IPS DF 4.7 (cell line): ENCODE data around the gene GNAI1.

Source experiments
- DNase-seq: peaks from one replicate; pipeline ENCODE4 v3.0.0-alpha.2; 2013; ENCODE audit warnings: low spot score; ENCODE audit errors: extremely low read depth

GNAI1 gene

GRCh38 chr7:80134536-80135308, at the start of gene GNAI1:
GNAI1 (plus strand) TSS chr7:80134831; CDS start chr7:80135161, 330 bp downstream.
- DNase-seq = no peak

- no peak for DNase-seq
Observed at GRCh38 chr7:80087051-80087770, 47.4 kb upstream of the GNAI1 start.

DNA sequence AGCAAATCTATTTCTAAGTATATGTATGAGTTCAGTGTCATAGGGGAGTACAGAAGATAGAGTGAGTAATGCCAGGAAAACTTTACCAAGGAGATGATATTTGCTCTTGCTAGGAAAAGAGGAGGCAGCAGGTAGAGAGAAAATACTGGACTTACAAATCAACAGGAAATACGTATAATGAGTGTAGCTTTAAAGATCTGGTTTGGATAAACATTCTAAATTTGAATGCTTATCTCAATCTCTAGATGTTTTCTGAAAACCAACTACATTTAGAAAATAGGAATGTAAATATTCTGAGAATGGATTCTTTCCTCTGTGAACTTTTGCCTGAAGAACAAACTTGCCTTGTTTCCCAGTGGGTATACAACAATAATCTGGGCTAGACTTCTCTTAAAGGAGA, 46.9 kb upstream of the GNAI1 start:
- DNase-seq = no peak

GRCh38 chr7:80088705-80089104, 45.9 kb upstream of the GNAI1 start:
- DNase-seq = no peak

- DNase-seq = no peak
Observed at GRCh38 chr7:80089366-80089765, 45.3 kb upstream of the GNAI1 start.

DNA sequence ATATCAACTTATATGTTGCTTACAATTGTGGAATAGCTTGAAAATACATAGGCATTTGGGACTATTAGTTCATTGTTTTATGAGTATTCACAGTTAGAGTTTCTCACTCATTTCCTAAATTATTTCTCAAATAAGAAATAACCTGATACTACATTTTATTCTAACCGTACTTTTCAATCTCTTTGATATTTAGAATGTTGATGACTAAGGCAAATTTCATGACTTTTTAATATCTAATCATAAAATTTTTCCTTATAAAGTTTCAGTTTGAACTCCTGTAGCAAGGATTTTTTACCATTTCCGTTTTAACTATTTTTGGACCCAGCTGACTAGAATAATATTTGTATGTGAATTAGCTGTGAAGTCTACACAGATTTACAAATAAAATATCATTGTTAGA, 41.3 kb upstream of the GNAI1 start:
- DNase-seq = no peak

GRCh38 chr7:80095545-80095944, 39.1 kb upstream of the GNAI1 start:
- DNase-seq = no peak

GRCh38 chr7:80097756-80098155, 36.9 kb upstream of the GNAI1 start:
- DNase-seq = no peak

DNA sequence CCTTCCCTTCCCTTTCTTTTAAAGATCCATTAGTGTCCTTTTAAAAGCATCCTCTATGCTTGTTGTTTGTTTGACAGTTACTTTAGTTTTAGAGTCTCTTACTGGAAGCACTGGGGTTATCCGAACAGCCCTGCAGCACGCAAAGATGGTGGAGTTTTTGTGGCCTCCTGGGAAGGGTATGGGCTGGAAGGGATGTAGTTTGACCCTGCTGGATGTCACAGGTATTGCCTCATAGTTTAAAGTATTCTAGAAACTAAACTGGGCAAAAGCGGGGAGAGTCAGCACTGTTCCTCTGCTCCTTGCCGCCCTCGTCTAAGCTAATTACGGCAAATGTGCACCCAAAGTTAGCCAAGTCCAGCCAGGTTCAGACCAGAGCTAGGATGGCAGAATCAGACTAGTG, 35.8 kb upstream of the GNAI1 start:
- peak; percentile 41 for DNase-seq

DNA sequence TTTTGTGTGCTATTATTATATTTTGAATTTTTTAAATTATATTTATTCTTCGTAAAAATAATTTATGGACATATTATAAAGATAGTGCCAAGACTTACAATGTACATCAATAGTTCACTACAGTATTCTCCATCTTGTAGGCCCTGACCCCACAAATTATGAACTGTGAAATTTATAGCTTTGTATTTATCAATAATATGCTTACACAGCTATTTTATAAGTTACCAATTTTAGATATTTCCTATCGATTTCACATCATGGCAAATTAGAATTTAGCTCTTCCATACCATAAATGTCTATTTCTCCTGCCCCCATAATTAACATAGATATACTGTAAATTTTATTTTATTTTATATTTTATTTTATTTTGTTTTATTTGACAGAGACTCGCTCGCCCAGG, 34.4 kb upstream of the GNAI1 start:
- DNase-seq = no peak

DNA sequence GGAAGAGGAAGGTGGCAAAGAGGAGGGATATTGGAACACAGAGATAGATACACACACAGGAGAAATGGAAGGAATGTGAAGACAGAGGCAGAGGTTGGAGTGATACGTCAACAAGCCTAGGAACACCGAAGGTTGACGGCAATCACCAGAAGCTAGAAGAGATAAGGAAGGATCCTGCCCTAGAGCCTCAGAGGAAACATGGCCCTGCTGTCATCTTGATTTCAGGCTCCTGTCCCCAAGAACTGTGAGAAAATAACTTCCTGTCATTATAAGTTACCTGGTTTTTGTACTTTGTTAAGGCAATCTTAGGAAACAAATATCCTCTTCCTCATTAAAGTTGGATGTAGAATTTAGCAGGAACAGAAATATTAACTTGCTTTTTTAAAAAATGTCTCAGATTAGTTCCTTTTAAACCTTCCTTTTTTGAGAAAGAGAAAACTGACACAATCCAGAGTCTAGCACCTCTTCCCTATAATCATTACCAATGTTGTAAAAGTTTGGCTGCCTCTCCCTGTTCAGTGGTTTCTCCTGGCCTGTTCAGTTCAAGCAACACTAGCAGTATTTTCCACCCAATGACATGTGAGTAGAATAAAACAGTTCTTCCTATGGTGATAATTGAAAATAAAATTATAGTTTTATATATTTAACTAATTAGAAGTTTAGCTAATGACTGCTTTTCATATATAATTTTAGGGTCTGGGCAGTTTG, 28.8 kb upstream of the GNAI1 start:
- DNase-seq = no peak

GRCh38 chr7:80106498-80107113, 28.0 kb upstream of the GNAI1 start:
- no peak for DNase-seq

GRCh38 chr7:80107278-80107677, 27.4 kb upstream of the GNAI1 start:
- DNase-seq = no peak

DNA sequence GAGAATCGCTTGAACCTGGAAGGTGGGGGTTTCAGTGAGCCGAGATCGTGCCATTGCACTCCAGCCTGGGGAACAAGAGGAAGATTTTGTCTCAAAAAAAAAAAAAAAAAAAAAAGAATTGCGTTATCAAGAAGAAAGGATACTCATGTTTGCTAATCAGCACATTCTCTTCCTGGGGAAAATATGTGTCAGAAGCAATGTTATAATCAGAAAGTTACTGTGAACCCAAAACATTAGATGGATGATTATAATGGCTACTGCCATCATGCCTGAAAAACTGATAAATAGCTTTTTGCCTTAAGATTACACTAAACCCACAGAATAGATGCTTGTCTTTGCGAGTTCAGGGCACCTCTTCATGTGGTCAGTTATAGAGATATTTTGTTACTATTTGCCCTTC, 24.3 kb upstream of the GNAI1 start:
- DNase-seq = no peak

- no peak for DNase-seq
Observed at GRCh38 chr7:80114159-80114558, 20.5 kb upstream of the GNAI1 start.

GRCh38 chr7:80124526-80125264, 9.9 kb upstream of the GNAI1 start:
- no peak for DNase-seq

GRCh38 chr7:80127412-80128160, 7.0 kb upstream of the GNAI1 start:
- no peak for DNase-seq

DNA sequence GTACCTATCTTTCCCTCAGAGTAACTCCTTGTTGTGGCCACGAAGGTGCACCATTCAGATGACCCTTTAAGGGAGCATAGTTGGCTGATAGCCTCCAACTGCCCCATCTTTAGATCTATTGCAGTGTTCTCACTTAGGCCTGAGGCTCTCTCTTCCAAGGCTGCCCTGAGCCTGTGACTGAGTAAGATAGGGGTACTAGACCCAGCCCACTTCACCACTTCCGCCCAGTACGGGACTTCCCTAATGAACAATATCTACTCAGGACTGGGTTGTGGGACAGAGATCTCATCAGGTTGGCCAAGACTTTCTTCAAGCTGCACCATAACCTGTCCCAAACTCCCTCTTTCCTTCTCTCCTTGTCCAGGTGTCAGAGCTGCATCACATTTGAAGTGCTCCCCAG, 5.7 kb upstream of the GNAI1 start:
- DNase-seq = no peak

DNA sequence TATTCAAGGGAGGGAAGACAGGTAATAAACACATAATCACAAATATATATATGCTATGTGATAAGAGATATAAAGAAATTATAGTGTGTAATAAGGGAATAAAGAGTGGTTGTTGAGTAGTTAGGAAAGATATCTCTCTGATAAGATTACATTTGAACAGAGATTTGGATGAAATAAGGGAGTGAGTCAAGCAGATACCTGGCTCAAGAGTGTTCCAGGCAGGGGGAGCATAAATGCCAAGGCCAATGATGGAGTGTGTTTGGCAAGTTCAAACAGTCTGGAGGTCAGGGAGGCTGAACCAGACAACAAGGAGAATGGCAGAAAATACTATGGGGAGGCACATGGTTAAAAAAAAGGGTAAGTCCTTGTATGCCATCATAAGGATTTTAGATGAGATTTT, 4.8 kb upstream of the GNAI1 start:
- DNase-seq = no peak

DNA sequence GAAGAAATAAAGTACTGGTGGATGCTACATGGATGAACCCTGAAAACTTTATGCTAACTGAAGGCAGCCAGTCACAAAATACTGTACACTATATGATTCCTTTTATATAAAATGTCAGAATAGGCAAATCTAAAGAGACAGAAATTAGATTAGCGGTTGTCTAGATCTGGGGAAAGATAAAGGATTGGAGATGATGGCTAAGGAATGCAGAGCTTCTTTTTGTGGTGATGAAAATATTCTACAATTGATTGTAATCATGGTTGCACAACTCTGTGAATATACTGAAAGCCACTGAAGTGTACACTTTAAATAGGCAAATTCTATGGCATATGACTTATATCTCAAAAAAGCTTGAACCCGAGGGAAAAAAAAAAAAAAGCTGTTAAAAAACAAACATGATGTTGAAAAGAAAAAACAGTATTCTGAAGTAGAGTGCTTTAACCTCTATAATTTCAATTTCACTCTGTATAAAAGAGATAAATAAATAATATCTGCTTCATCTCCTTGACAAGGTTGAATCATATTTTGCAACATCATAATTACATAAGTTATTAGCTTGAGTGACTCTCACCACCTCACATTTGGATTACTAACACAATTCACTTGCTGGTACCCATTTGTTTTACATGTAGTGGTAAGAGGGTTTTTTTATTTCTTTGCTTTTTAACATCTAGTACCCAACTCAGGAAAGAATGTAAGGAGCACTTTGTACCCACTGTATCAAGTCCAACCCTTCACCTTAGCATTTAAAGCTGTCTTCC, 2.8 kb upstream of the GNAI1 start:
- DNase-seq = no peak
